Loucy (cell line): ENCODE data around the gene ZNF124.
"Not testable (repeated sequence)": the region's sequence is repeated elsewhere in the genome, so short reads cannot be mapped to it uniquely, and the experiment has no call there.

Experiments
- EZH2phosphoT487 ChIP-seq: fragments of 200-600 bp; IDR thresholded peaks from 2 replicates; pipeline ENCODE4 v1.6.1; 2018; ENCODE audit warnings: antibody characterized with exemption, mild to moderate bottlenecking, moderate library complexity, borderline replicate concordance
- TF ChIP-seq, protein P1 (sequence below): fragments of 200-600 bp; sonication (generic); conservative IDR thresholded peaks from 2 replicates; pipeline ENCODE4 v1.5.1; 2014; ENCODE audit warnings: mild to moderate bottlenecking, antibody characterized with exemption, low read length

DNA sequence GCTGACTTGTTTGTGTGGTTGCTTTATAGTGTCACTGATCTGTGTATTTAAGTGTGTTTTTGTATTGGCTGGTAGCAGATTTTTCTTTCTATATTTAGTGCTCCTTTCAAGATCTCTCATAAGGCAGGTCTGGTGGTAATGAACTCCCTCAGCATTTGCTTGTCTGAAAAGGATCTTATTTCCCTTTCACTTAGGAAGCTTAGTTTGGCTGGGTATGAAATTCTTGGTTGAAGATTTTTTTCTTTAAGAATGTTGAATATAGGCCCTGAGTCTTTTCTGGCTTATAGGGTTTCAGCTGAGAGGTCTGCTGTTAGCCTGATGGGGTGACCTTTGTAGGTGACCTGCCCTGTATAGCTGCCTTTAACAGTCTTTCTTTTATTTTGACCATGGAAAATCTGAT lies 32.3 kb downstream of the ZNF124 start:
- TF ChIP-seq, protein P1, sequence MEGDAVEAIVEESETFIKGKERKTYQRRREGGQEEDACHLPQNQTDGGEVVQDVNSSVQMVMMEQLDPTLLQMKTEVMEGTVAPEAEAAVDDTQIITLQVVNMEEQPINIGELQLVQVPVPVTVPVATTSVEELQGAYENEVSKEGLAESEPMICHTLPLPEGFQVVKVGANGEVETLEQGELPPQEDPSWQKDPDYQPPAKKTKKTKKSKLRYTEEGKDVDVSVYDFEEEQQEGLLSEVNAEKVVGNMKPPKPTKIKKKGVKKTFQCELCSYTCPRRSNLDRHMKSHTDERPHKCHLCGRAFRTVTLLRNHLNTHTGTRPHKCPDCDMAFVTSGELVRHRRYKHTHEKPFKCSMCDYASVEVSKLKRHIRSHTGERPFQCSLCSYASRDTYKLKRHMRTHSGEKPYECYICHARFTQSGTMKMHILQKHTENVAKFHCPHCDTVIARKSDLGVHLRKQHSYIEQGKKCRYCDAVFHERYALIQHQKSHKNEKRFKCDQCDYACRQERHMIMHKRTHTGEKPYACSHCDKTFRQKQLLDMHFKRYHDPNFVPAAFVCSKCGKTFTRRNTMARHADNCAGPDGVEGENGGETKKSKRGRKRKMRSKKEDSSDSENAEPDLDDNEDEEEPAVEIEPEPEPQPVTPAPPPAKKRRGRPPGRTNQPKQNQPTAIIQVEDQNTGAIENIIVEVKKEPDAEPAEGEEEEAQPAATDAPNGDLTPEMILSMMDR: not testable (repeated sequence)
- not testable (repeated sequence) for TF ChIP-seq EZH2phosphoT487
